Measurements from ENCODE around the gene IL3RA. TPM values are rescaled to one million over a fixed set of nuclear protein-coding genes. Genes with fewer than 3 reads are reported as not detected.

The IL3RA gene
- total and polyA plus RNA-seq, 8 donors, result 2.4 to 10.1 (median 4.5) TPM; not detected in 1

GRCh38 chrX:1384658-1385252 is 48.2 kb downstream of the IL3RA start:
- Histone ChIP-seq H3K9me3 (no peaks in the 10 kb centered on the region), H3K36me3 (peaks cover 54 to 69% (median 68%) of the 10 kb centered on the region in 4 donors), H3K4me1 (peaks cover 17 to 35% (median 24%) of the 10 kb centered on the region in 4 donors), H3K4me3 (no peak overlapping the region), H3K27me3 (no peaks in the 10 kb centered on the region), H3K27ac (no peak overlapping the region)
- intact Hi-C loops (cut with DNase I; ENCODE audit: low total_unique reads), result no loop called here
- TF ChIP-seq POLR2AphosphoS5 (IDR thresholded peaks at IDR 0.05) (no peak), EP300 (IDR thresholded peaks at IDR 0.05) (no peak), CTCF (IDR thresholded peaks at IDR 0.05) (no peak), POLR2A (IDR thresholded peaks at IDR 0.05) (no peak)
- no peak for DNase-seq
- WGBS, 5 donors, result 91 to 95% (median 93%) methylated on average over 17 to 18 of the region's 18 CpGs

GRCh38 chrX:1385253-1386223 is 49.0 kb downstream of the IL3RA start:
- Histone ChIP-seq H3K4me1 (peaks cover 25 to 43% (median 32%) of the 10 kb centered on the region in 4 donors), H3K27ac (no peak overlapping the region), H3K4me3 (no peak overlapping the region), H3K9me3 (no peaks in the 10 kb centered on the region), H3K27me3 (no peaks in the 10 kb centered on the region), H3K36me3 (peaks cover 62 to 77% (median 75%) of the 10 kb centered on the region in 4 donors)
- TF ChIP-seq CTCF (IDR thresholded peaks at IDR 0.05) (no peak), POLR2AphosphoS5 (IDR thresholded peaks at IDR 0.05) (peak in 1 of 3 donors; percentile 2)
- no peak for DNase-seq
- 92 to 96% (median 95%) methylated on average over 32 to 36 of the region's 36 CpGs for WGBS, 5 donors
- intact Hi-C loops (cut with DNase I; ENCODE audit: low total_unique reads), result no loop called here

GRCh38 chrX:1386338-1387127 is 49.9 kb downstream of the IL3RA start:
- no peak overlapping the region for H3K27ac ChIP-seq
- TF ChIP-seq POLR2A (IDR thresholded peaks at IDR 0.05) (no peak), POLR2AphosphoS5 (IDR thresholded peaks at IDR 0.05) (no peak), CTCF (IDR thresholded peaks at IDR 0.05) (no peak), EP300 (IDR thresholded peaks at IDR 0.05) (no peak)
- WGBS, 5 donors, result 95 to 96% (median 95%) methylated on average over 32 to 41 of the region's 41 CpGs
- H3K4me3 ChIP-seq, result no peak overlapping the region
- DNase-seq, result peak in 1 of 2 donors; percentile 19
- no peaks in the 10 kb centered on the region for H3K9me3 ChIP-seq
- H3K36me3 ChIP-seq, result peaks cover 62 to 81% (median 79%) of the 10 kb centered on the region in 4 donors
- intact Hi-C loops (cut with DNase I; ENCODE audit: low total_unique reads), result no loop called here
- no peaks in the 10 kb centered on the region for H3K27me3 ChIP-seq
- peaks cover 32 to 46% (median 38%) of the 10 kb centered on the region in 4 donors for H3K4me1 ChIP-seq
